Measurements from ENCODE around the gene COL9A1. TPM values are rescaled to one million over a fixed set of nuclear protein-coding genes. Genes with fewer than 3 reads are reported as not detected.

The COL9A1 gene
- total RNA-seq, 2 donors from 2014 or later = 0.09 to 9.4 TPM

DNA sequence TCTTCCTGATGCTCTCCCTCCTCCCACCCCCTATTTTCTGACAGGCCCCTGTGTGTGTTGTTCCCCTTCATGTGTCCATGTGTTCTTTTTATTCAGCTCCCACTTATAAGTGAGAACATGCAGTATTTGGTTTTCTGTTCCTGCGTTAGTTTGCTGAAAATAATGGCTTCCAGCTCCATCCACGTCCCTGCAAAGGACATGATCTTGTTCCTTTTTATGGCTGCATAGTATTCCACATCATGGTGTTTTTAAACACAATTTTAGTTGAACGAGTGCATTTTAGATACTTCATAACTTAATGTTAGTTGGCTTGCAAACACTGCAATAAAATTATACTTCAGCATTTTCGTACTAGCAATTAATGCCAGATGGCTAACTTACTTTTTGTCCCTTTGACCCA lies 28.5 kb downstream of the COL9A1 start:
- H3K36me3 ChIP-seq = no peaks in the 10 kb centered on the region
- 90% methylated on average over 4 of the region's 4 CpGs for WGBS
- DNase-seq (ENCODE audit: low spot score) = no peak

DNA sequence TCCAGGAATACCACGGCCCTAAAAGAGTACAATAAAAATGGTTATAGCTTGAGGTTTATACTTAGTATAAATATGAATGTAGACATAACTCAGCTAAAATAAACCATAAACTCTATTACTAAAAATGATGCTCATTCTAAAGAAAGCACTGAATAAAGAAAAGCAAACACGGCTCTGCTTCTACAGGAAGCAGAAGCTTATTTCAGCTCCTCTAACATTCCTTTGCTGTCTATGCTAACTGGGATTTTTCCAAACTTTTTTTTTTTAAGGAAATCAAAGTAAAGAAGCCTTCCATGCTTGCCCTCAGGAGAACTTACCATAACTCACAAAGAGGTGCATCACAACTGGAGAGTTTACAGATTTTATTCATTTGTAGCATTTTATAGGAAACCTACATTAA lies 30.8 kb downstream of the COL9A1 start:
- TF ChIP-seq, protein P1, sequence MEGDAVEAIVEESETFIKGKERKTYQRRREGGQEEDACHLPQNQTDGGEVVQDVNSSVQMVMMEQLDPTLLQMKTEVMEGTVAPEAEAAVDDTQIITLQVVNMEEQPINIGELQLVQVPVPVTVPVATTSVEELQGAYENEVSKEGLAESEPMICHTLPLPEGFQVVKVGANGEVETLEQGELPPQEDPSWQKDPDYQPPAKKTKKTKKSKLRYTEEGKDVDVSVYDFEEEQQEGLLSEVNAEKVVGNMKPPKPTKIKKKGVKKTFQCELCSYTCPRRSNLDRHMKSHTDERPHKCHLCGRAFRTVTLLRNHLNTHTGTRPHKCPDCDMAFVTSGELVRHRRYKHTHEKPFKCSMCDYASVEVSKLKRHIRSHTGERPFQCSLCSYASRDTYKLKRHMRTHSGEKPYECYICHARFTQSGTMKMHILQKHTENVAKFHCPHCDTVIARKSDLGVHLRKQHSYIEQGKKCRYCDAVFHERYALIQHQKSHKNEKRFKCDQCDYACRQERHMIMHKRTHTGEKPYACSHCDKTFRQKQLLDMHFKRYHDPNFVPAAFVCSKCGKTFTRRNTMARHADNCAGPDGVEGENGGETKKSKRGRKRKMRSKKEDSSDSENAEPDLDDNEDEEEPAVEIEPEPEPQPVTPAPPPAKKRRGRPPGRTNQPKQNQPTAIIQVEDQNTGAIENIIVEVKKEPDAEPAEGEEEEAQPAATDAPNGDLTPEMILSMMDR (IDR thresholded peaks at IDR 0.05) = no peak
- no peak for TF ChIP-seq POLR2A (IDR thresholded peaks at IDR 0.05)
- H3K36me3 ChIP-seq = no peaks in the 10 kb centered on the region
- H3K4me3 ChIP-seq = no peak overlapping the region
- H3K27me3 ChIP-seq (replicated peaks; ENCODE audit: insufficient read depth) = no peaks in the 10 kb centered on the region
- no peak for DNase-seq (ENCODE audit: low spot score)
- intact Hi-C loops (cut with DNase I) = no loop called here
- no peaks in the 10 kb centered on the region for H3K4me1 ChIP-seq (replicated peaks)
- WGBS = 27% methylated on average over 2 of the region's 2 CpGs
- H3K9me3 ChIP-seq = no peaks in the 10 kb centered on the region
- H3K27ac ChIP-seq = no peak overlapping the region

More for the DNA sequence above, 28.5 kb downstream of the COL9A1 start:
- H3K9me3 ChIP-seq = no peaks in the 10 kb centered on the region
- H3K27me3 ChIP-seq (replicated peaks; ENCODE audit: insufficient read depth) = no peaks in the 10 kb centered on the region
- no peaks in the 10 kb centered on the region for H3K4me1 ChIP-seq (replicated peaks)
- intact Hi-C loops (cut with DNase I) = no loop called here
- no peak overlapping the region for H3K4me3 ChIP-seq
- TF ChIP-seq, protein P1 (IDR thresholded peaks at IDR 0.05) = no peak
- TF ChIP-seq POLR2A (IDR thresholded peaks at IDR 0.05) = no peak
- no peak for TF ChIP-seq POLR2AphosphoS5 (IDR thresholded peaks at IDR 0.05)
- H3K27ac ChIP-seq = no peak overlapping the region

DNA sequence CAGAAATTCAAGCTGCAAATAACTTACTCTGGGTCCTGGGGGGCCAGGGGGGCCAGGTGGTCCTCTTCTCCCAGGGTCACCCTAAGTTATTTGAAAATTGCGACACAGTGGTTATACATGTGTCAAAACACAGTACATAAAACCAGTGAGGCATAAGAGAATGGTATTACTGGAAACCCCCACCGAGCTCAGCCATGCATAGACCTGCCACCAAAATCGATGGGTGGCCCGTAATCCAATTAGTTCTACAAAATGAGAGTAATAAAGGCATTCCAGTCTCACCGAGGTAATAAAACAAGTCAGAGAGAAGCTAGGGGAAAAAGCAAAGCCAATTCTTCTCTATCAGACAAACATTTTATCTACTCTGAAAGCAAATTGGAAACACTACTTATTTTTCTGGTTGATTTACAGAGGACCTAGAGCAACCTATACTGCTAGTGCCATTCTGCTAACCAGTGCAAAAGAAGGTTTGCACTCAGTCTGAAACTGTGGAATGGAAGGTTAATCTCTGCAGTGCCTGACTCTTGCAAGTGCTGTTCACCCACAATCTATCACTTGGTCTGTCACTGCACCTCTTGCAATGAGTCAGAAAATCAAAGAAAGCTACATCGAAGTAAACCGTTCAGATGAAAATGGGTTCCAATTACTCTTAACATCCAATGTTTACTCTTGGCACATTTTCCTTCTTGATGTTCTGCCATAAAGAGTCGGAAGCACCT lies 32.4 kb downstream of the COL9A1 start:
- Histone ChIP-seq H3K27ac (no peak overlapping the region), H3K36me3 (no peaks in the 10 kb centered on the region), H3K4me3 (no peak overlapping the region), H3K27me3 (replicated peaks; ENCODE audit: insufficient read depth) (no peaks in the 10 kb centered on the region), H3K4me1 (replicated peaks) (no peaks in the 10 kb centered on the region), H3K9me3 (no peaks in the 10 kb centered on the region)
- WGBS = 29% methylated on average over 8 of the region's 8 CpGs
- DNase-seq (ENCODE audit: low spot score) = no peak
- TF ChIP-seq POLR2AphosphoS5 (IDR thresholded peaks at IDR 0.05) = no peak
- TF ChIP-seq, protein P1 (IDR thresholded peaks at IDR 0.05) = no peak
- TF ChIP-seq POLR2A (IDR thresholded peaks at IDR 0.05) = no peak
- intact Hi-C loops (cut with DNase I) = no loop called here

DNA sequence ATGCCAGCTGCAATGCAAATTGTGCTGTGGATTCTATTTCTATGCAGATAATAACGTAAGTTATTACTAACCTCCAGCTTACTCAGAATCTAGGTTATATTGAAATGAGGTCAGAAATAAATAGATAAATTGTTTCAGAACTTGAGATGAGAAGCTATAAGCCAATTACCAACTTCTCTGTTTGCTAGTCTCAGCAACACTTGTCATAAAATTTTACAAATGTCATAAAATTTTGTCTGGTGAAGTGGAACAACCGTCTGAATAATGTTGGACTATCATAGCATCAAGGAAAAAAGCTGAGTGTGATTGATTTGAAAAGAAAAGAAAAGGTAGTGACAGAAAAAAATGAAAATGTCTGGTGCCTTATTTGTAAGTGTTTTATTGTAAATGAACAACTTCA lies 36.7 kb downstream of the COL9A1 start:
- Histone ChIP-seq H3K27me3 (replicated peaks; ENCODE audit: insufficient read depth) (no peaks in the 10 kb centered on the region), H3K4me1 (replicated peaks) (no peaks in the 10 kb centered on the region), H3K9me3 (no peaks in the 10 kb centered on the region), H3K27ac (no peak overlapping the region), H3K36me3 (no peaks in the 10 kb centered on the region), H3K4me3 (no peak overlapping the region)
- TF ChIP-seq POLR2AphosphoS5 (IDR thresholded peaks at IDR 0.05) (no peak), POLR2A (IDR thresholded peaks at IDR 0.05) (no peak)
- TF ChIP-seq, protein P1 (IDR thresholded peaks at IDR 0.05) = no peak
- 48% methylated on average over 2 of the region's 2 CpGs for WGBS
- intact Hi-C loops (cut with DNase I) = no loop called here
- no peak for DNase-seq (ENCODE audit: low spot score)

DNA sequence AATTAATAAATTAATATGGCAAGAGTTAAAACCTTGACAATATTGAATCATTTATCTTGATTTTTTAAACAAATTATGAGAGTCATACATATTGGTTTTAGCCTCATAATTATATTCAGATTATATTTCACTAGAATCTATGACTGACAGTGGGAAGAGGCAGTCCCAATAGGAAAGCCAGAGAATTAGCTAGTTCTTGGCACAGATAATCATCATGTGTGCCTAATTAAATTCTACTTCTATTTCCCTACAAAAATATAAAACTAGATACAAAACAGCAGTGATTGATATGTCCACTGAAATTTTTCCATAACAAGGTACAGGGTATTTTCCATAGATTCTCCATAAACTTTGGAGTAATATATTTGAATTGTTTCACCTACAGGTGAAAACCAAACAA lies 38.6 kb downstream of the COL9A1 start:
- no peaks in the 10 kb centered on the region for H3K9me3 ChIP-seq
- intact Hi-C loops (cut with DNase I) = no loop called here
- H3K27me3 ChIP-seq (replicated peaks; ENCODE audit: insufficient read depth) = no peaks in the 10 kb centered on the region
- DNase-seq (ENCODE audit: low spot score) = no peak
- no peaks in the 10 kb centered on the region for H3K36me3 ChIP-seq
- no peaks in the 10 kb centered on the region for H3K4me1 ChIP-seq (replicated peaks)
- no peak overlapping the region for H3K27ac ChIP-seq
- no peak overlapping the region for H3K4me3 ChIP-seq
- TF ChIP-seq POLR2AphosphoS5 (IDR thresholded peaks at IDR 0.05) = no peak
- TF ChIP-seq POLR2A (IDR thresholded peaks at IDR 0.05) = no peak
- TF ChIP-seq, protein P1 (IDR thresholded peaks at IDR 0.05) = no peak

Measured in prostate gland (tissue), 2 donors.